CD4-positive, alpha-beta T cell treated with Interleukin-4 for 1 hour (primary cell): ENCODE results near the gene MAF.

Source experiments
- DNase-seq, 2 donors: peaks; one replicate each; pipeline ENCODE4 v3.0.0-alpha.2; 2020 to 2022

The MAF gene

GRCh38 chr16:79610771-79611170, 10.2 kb upstream of the MAF start:
- no peak for DNase-seq

- DNase-seq, result no peak
These were observed 9.3 kb upstream of the MAF start for GRCh38 chr16:79609861-79610260.

- DNase-seq, result no peak
These were observed 8.4 kb upstream of the MAF start for GRCh38 chr16:79608976-79609375.

GRCh38 chr16:79607587-79607986, 7.0 kb upstream of the MAF start:
- no peak for DNase-seq

GRCh38 chr16:79605999-79606398, 5.5 kb upstream of the MAF start:
- DNase-seq, result no peak

GRCh38 chr16:79603055-79603454, 2.5 kb upstream of the MAF start:
- DNase-seq, result no peak

GRCh38 chr16:79602628-79603014, 2.1 kb upstream of the MAF start:
- peak in 1 of 2 donors; percentile 34 for DNase-seq

- DNase-seq, result peak; percentile 80 to 89
These were observed 1.5 kb upstream of the MAF start for GRCh38 chr16:79601931-79602627.

- peak in 1 of 2 donors; percentile 19 for DNase-seq
These were observed 774 bp upstream of the MAF start for GRCh38 chr16:79601092-79601930.

GRCh38 chr16:79599837-79600637, 500 bp downstream of the MAF start:
- DNase-seq, result peak; percentile 22 to 50

- DNase-seq, result no peak
These were observed 1.2 kb downstream of the MAF start for GRCh38 chr16:79599256-79599836.

- DNase-seq, result peak; percentile 53 to 54
These were observed 2.0 kb downstream of the MAF start for GRCh38 chr16:79598348-79599181.

- DNase-seq, result no peak
These were observed 2.5 kb downstream of the MAF start for GRCh38 chr16:79598063-79598347.

- DNase-seq, result no peak
These were observed 3.1 kb downstream of the MAF start for GRCh38 chr16:79597277-79598062.

- DNase-seq, result peak in 1 of 2 donors; percentile 24
These were observed 4.5 kb downstream of the MAF start for GRCh38 chr16:79595931-79596450.

GRCh38 chr16:79595231-79595641, 5.3 kb downstream of the MAF start:
- DNase-seq, result no peak

- no peak for DNase-seq
These were observed 6.8 kb downstream of the MAF start for GRCh38 chr16:79593754-79594153.

GRCh38 chr16:79593074-79593531, 7.4 kb downstream of the MAF start:
- DNase-seq, result no peak

- no peak for DNase-seq
These were observed 8.4 kb downstream of the MAF start for GRCh38 chr16:79592186-79592585.

GRCh38 chr16:79589601-79590102, 10.9 kb downstream of the MAF start:
- no peak for DNase-seq

GRCh38 chr16:79587897-79588296, 12.6 kb downstream of the MAF start:
- DNase-seq, result no peak
